ENCODE data around the gene FHOD3.

The FHOD3 gene

DNA sequence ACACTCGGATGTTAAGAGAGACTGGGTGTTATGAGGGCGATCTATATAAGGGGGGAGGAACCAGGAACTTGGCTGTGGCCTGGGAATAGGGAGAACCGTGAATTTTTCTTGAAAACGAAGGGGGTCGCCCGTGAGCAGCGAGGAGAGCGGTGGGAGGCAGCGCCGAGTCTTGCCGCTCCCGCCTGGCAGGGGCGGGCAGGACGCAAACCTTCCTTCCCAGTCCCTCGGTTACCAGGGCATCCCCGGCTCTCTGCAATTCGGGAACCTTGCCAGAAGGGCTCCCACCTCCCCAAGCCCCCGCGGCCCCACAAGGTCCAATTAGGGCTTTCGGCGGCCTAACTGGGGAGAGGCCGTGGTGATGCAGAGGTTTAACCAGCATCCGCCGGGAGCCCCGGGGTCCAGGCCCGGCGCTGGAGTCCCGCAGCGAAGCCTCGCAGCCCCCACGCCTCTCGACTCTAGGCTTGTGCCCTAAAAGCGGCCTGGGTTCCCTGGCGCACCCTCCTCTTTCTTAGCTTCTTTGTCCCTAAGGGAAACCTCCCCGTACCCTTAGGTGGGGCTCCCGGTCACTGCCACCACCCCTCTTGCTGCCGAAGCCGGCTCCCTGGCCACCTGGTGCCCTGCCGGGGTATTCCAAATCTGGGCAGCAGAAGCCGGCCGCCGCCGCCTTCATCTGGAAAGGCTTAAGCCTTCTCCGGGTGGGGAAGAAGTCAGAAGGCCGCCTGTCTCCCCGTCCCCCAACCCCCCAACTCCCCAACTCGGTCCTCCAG, 680 bp upstream of the FHOD3 start:
- DNase-seq = no peak

- DNase-seq = no peak
Measured at GRCh38 chr18:36298126-36298741, 721 bp downstream of the FHOD3 start.

DNA sequence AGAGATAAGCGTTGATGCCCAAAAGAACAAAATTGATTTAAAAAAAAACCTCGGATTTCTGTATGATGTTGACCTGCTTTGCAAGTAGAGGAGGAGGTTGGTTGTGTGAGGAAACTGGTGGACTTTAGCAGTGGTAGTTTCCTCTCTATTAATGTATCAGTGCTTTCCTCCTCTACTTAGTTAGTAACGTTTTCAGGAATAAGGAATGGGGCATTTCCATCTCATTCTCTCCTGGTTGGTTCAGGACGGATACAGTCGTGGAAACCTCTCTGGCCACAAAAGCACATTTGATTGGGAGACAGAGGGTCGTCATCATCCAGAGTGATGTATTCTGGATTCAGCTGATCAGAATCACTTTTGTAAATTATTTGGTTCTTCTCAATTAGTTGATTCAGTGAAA, 1.5 kb downstream of the FHOD3 start:
- no peak for DNase-seq

DNA sequence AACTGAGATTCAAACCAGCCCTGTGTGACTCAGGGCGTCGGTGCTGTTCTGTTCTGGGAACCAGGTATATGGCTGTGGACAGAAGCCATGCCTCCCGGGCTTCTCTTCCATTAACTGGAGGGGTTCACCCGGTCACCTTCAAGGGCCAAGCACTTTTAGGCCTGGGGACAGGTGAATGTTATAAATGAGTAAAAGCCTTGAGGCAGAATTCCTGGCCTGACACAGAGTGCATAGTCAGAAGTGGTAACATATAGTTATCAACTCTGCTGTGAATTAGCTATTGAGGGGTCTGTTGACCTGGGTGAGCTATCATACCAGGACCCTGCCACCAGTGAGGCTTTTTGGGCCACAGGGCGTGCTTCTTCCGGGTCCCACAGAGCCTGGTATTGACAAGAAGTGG, 2.7 kb downstream of the FHOD3 start:
- DNase-seq = no peak

DNA sequence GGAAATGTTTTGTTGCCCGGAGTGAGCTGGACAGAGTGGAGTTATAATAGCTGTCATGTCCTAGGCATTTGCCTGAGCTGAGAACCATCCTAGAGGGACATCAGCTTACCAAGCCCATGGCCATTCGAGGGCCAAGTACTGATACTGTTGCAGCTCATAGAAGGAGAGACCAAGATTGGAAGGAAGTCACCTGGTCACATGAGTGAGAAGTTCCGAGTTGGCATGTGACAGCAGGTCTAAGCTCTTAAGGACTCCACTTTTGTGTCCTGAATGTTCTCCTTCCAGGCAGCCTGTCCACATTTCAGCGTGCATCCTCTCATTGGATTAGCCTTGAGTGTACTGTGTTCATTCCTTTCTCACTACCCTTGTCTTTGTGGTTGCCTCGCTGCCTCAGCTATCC, 4.4 kb downstream of the FHOD3 start:
- DNase-seq = no peak

DNA sequence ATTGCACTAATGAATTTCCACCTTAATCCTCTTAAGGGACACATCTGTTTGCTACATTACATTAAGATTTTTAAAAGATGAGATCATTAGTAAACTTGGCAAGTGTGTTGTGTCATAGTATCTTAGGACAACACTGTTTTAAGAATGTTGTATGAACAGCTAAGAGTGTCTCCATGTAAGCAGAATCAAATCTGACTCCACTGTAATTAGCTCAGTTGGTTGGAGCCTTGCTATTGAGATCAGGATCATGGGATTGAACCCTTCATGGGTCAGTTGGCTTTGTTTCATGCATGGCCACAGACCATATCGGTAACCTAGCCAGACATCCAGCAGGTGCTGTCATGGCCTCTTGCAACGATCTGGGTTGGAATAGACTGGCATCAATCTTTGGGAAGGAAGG, 5.2 kb downstream of the FHOD3 start:
- no peak for DNase-seq

GRCh38 chr18:36303211-36303844, 5.8 kb downstream of the FHOD3 start:
- no peak for DNase-seq

- no peak for DNase-seq
Measured at GRCh38 chr18:36304723-36305122, 7.2 kb downstream of the FHOD3 start.

DNA sequence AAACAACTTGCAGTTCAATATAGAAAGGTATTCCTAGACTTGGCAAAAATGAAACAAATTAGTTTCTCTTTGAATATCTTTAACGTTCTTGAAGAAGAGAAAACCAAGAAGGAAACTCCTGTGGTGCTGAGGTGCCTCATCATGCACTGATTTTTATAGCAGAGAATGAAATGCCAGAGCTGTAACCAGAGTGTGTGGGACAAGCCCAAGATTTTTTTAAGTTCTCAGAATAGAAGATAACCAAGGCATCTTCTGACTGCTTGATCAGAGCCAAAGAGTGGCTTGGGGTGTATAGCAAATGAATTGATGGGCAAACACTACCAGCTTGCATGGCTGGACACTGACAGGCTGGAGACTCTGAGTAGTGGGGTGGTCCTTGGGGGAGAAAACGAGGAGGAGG, 7.9 kb downstream of the FHOD3 start:
- DNase-seq = no peak

DNA sequence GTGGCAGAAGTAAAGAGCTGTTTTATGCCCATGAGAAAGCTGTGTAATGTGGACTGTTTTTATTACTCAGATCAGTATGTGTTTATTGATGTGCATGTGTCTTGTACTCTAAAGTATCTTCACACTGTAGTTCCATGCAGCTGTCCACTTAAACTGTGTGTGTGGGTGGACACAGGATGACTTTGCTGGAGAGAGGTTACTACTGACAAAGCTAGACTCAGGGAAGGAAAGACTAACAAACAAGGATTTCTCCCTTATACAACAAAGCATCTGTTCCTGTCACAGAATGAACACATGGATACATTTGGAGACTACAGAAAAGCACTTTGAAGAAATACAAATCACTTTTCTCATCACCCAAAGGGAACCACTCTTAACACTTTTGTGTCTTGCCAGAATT, 10.0 kb downstream of the FHOD3 start:
- no peak for DNase-seq

DNA sequence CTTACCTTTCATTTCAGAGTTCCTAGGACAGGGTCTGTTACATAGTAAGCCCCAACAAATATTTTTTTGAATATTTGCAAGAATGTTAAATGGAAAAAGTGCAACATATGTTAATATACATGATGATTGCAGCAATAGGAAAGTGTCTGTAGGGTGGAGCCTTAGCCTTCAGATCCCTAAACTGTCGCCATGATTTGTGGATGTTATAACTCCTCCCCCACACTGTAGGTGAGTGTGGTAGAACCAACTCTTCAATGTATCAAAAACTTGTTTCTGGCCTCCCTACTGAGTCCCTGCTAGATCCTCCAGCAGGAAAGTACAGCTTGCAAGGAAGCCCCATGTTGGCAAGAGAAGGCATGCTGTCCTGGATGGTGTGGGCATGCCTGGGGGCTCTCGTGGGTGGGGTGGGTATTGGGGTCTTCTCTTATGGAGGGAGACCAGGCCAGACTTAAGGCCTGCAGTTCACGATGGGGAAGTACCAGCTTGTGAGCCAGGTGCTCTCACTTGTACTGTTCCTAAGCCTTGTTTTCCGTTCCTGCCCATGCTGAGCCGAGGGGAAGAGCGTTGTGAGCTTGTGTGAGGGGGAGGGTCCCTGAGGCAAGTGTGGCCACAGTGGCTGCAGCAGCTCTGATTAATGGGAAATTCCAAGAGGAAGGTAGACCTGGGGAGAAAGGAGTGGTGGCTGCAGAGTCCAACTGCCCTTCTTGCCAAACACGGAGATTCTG, 11.4 kb downstream of the FHOD3 start:
- DNase-seq = no peak

GRCh38 chr18:36309436-36310391, 12.2 kb downstream of the FHOD3 start:
- no peak for DNase-seq

GRCh38 chr18:36311026-36311570, 13.6 kb downstream of the FHOD3 start:
- DNase-seq = no peak

- DNase-seq = no peak
Measured at GRCh38 chr18:36312806-36313395, 15.4 kb downstream of the FHOD3 start.

- DNase-seq = no peak
Measured at GRCh38 chr18:36314098-36314497, 16.6 kb downstream of the FHOD3 start.

DNA sequence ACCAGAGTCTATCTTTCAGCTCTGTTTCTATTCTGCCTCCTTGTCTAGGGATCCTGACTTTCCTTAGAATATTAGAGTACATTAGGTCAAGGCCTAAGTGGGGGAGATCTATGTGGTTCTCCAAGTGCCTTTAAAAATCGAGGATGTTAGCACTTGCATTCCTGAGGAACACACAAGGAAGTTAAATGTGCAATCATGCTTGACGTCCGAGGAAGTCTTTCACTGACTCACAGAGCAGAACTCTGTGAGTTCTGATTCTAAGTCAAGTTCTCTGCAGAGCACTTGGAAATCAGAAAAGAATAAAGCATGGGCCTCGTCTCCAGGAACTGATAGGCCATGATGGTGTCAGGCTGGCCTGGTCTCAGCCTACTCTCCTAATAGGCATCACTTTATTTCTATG, 17.2 kb downstream of the FHOD3 start:
- DNase-seq = no peak

DNA sequence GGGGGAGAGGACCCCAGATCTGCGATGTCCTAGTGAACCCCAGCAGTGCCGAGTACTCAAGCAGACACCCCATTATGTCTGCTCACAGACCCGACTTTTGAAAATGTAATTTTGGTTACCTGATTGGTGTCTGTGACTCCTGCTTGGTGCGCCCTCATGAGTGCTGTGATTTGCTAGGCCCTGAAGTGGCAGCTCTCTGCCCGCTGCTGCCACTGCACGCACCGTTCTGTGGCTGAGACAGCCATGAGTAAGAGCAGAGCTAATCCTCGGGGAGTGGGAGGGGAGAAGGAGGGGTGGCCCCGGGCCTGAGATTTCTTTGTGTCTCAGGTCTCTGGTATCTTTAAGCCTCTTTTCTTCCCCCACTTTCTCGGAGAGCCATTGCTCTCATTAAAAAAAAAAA, 18.2 kb downstream of the FHOD3 start:
- no peak for DNase-seq

GRCh38 chr18:36316246-36316645, 18.7 kb downstream of the FHOD3 start:
- DNase-seq = no peak

DNA sequence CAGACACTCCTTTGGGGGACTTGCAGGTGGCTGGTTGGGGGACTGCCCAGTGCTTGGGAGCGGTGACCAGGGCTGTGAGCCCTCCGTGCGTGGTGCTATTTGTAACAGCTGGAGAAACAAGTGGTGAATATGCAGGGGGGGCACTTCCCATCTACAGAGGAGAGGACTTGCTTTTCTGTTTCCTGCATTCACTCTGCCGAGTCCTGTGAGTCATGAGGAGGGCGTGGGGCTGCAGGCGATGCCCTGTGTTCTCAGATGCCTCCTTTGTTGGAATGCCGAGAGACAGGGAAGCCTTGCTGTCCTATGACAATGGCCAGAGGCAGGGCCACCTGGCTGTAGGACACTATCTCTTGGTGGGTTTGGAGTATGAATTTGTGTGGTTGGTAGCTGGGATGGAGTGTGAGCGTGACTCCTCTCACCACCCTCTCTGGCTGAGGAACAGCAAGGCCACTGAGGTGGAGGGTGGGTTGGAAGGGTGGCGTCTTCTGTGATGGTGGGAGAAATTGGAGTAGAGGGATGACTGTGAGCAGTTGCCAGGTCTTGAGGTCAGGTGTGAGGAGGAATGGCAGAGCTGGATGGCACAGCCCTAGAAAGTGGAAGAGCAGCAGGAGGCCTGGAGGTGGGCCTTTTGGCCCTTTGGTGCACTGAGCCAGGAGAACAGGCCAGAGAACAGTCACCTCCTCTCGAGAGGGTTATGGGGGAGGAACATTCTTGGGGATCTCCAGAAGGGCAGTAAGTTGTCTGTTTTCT, 24.3 kb downstream of the FHOD3 start:
- DNase-seq = no peak

- DNase-seq = no peak
Measured at GRCh38 chr18:36322408-36322728, 24.9 kb downstream of the FHOD3 start.

DNA sequence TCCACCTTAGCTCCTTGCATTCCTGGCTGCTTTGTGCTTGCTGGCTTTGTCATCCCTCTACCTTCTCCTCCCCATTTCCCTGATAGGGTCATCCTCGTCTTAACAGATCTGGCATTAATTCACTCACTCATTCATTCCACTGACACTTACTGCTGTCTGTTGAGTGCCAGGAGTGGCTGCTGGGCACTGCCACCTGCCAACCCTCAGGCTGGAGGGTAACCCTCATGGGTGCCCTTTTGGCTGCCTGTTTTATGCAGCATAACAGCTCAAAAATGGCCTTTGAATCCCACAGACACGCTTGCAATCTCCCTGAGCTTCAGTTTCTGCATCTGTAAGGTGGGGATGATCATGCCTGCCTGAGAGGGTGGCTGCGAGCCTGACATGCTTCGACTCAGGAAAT, 25.2 kb downstream of the FHOD3 start:
- DNase-seq = no peak
